Activated gamma-delta T cell treated with anti-CD3 and anti-CD28 coated beads, Interleukin-2, amount 50 U/mL, for 16 hours (primary cell): Measurements from ENCODE around the gene USPL1.

ENCODE experiments used
- DNase-seq: peaks from one replicate; pipeline ENCODE4 v3.0.0-alpha.2; 2020; ENCODE audit warnings: low read depth

The USPL1 gene

DNA sequence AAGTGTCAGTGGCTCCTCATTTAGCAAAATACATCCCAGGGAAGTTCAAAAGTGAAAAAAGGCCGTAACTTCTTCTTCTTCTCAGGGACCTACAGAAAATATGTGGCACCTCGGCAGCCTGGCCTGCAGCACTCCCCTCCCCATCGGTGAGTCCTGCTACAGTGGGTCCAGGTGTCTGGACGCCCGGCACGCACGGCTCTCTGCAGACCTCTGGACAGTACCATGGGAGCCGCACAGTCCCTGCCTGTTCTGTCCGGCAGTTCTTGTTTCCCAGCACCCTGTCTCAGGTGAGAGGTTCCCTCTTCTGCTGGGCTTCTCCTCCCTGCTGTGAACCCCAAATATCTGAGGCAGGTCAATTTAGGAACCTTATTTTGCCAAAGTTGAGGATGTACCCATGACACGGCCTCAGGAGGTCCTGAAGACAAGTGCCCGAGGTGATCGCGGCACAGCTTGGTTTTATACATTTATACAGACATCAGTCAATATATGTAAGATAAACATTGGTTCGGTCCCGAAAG lies 80.8 kb downstream of the USPL1 start:
- no peak for DNase-seq

DNA sequence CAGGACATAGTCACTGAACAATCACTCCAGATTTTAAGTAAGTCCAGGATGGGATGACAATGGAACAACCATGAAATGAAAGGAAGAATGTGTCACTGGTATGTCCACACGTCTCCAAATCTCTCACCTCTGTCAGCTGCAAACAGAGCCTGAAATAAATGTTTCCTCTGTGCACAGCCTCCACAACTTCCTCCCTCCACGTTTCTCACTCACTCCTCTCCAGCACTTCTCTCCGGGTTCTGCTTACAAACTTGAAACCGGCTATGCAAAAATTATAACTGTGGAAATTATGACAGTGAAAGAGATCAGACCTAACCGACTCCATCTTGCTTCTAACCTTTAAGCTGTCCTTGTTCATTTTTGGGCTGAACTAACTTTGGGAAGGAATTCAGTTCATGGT lies 82.6 kb downstream of the USPL1 start:
- DNase-seq, result no peak

- DNase-seq, result no peak
Measured at GRCh38 chr13:30702006-30702405, 84.3 kb downstream of the USPL1 start.

DNA sequence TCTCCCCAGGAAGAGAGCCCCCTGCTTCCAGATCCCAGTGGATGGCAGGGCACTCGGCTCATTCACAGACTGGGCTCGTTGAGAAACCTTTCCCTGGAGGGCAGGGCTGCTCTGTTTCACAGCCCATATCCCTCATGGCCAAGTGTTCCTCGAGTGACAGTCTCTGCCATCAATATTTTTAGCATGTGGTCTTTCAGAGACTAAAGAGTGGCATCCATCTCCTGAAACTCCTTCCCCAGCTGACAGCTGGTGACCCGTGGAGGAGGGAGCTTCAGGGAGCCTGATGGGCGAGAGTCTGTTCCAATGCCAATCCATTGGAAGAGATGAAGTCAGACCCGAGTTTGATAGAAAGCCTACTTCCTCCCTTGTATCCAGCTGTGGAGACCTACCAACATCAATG lies 86.9 kb downstream of the USPL1 start:
- no peak for DNase-seq

DNA sequence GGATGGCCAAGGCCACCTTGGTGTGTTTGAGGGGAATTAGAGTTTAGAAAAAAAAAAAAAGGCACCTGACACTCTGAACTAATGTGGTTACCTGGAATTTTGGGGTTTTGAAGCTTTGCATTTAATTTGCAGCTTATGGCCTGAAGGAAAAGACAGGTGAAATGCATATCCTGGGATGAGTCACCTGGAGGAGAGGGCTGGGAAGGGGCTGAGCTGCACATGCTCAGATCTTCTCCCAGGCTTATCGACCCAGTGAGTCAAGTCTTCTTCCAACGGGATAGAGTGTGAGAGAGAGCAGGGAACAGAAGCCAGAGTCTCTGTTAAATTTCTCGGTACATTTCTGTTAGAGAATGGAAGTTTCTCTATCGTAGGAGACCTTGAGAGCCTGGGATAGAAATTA lies 88.0 kb downstream of the USPL1 start:
- no peak for DNase-seq

DNA sequence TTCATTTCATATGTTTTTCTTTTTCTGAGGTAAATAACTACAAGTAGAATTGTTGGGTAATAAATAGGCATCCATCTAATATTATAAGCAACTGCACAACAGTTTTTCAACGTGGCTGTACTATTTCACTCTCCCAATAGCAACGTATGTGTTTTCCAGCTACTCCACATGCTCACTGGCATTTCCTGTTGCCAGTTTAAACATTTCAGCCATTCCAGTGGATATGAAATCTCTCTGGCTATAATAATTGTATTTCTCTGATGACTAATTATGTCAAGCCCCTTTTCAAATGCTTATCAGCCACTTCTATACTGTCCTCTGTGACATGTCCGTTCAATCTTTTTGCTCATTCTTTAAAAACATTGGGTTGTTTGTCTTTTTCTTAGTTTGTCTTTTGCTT lies 90.8 kb downstream of the USPL1 start:
- DNase-seq, result no peak
